Measurements from ENCODE around the gene ZG16. TPM values are rescaled to one million over a fixed set of nuclear protein-coding genes. Genes with fewer than 3 reads are reported as not detected.
A peak's percentile ranks its signal among the peaks of the same experiment; 100 is the strongest.

The ZG16 gene
- total and polyA plus RNA-seq, 9 of the 15 experiments (the other 6 are each of a cell fraction or from before 2014, with no cell fraction given): 0.04 TPM; not detected in 8

DNA sequence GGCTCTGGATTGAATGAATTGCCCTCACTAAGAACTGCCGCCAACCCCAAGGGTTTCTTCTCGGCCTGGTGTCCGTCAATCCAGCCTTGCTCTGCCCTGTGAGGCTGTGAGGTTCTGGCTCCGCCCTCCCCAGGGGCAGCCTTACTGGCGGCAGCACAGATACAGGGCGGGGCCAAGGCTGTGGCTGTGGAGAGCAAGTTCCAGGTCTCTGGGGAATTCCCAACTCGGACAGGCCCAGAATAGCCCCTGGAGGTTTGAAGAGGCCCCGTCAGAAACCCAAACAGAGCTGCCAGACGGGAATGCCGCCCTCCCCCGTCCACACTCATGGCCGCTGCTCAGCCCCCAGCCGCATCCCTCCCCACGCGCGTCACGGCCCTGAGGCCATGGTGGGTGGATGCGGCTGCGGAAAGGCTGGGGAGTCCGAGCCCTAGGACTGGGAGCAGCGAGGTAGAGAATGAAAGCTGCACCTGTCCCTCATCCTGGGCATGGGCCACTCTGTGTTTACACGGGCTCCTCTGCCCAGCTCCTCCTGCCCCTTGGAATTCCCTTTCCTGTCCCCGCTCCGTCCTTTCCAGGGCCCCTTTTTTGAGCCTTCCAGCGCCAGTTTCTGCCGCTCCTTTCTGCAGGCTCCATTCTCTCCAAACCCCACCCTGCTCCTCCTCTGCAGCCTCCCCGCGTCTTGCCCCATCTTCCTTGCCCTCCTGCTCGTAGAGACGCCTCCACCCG is 33.3 kb downstream of the ZG16 start (continued):
- TF ChIP-seq POLR2A (conservative IDR thresholded peaks at IDR 0.05) (peak; percentile 76), CCNT2 (IDR thresholded peaks at IDR 0.05; ENCODE audit: borderline replicate concordance, extremely low read depth, insufficient read length, low read depth, low read length) (peak; percentile 76), ZNF764 (CRISPR knock-in tag; IDR thresholded peaks at IDR 0.05; ENCODE audit: low read depth) (peak; percentile 24; the same call in 1 of the 2 replicates), PBX2 (CRISPR knock-in tag; IDR thresholded peaks at IDR 0.05; ENCODE audit: low read depth) (no peak), PBX2 (tag; conservative IDR thresholded peaks at IDR 0.05; ENCODE audit: low read depth) (peak; percentile 71), RBM15 (IDR thresholded peaks at IDR 0.05; ENCODE audit: insufficient read depth, low read length) (no peak), ZNF184 (CRISPR knock-in tag; IDR thresholded peaks at IDR 0.05) (no peak), SMAD4 (CRISPR knock-in tag; conservative IDR thresholded peaks at IDR 0.05) (peak; percentile 42; the same call in 1 of the 2 replicates), NFIC (IDR thresholded peaks at IDR 0.05) (peak; percentile 25; the same call in 1 of the 2 replicates), ADNP (tag; IDR thresholded peaks at IDR 0.05) (no peak), NFE2 (IDR thresholded peaks at IDR 0.05; ENCODE audit: low read depth) (no peak), KLF10 (CRISPR knock-in tag; IDR thresholded peaks at IDR 0.05) (0 out of 2 replicates have a peak, but pooled peaks have one; percentile 58), RBM34 (IDR thresholded peaks at IDR 0.05; ENCODE audit: borderline replicate concordance, insufficient read depth, low read length) (no peak), MAX (CRISPR knock-in tag; IDR thresholded peaks at IDR 0.05) (peak; percentile 56), ZFPM2 (CRISPR knock-in tag; IDR thresholded peaks at IDR 0.05) (no peak), CXXC5 (CRISPR knock-in tag; IDR thresholded peaks at IDR 0.05) (0 out of 2 replicates have a peak, but pooled peaks have one; percentile 23), HBP1 (CRISPR knock-in tag; IDR thresholded peaks at IDR 0.05) (no peak), RHOXF2B (CRISPR knock-in tag; conservative IDR thresholded peaks at IDR 0.05) (peak; percentile 91), SRSF7 (optimal IDR thresholded peaks at IDR 0.05; ENCODE audit: low read depth, low read length) (no peak)
- TF ChIP-seq, protein P1, sequence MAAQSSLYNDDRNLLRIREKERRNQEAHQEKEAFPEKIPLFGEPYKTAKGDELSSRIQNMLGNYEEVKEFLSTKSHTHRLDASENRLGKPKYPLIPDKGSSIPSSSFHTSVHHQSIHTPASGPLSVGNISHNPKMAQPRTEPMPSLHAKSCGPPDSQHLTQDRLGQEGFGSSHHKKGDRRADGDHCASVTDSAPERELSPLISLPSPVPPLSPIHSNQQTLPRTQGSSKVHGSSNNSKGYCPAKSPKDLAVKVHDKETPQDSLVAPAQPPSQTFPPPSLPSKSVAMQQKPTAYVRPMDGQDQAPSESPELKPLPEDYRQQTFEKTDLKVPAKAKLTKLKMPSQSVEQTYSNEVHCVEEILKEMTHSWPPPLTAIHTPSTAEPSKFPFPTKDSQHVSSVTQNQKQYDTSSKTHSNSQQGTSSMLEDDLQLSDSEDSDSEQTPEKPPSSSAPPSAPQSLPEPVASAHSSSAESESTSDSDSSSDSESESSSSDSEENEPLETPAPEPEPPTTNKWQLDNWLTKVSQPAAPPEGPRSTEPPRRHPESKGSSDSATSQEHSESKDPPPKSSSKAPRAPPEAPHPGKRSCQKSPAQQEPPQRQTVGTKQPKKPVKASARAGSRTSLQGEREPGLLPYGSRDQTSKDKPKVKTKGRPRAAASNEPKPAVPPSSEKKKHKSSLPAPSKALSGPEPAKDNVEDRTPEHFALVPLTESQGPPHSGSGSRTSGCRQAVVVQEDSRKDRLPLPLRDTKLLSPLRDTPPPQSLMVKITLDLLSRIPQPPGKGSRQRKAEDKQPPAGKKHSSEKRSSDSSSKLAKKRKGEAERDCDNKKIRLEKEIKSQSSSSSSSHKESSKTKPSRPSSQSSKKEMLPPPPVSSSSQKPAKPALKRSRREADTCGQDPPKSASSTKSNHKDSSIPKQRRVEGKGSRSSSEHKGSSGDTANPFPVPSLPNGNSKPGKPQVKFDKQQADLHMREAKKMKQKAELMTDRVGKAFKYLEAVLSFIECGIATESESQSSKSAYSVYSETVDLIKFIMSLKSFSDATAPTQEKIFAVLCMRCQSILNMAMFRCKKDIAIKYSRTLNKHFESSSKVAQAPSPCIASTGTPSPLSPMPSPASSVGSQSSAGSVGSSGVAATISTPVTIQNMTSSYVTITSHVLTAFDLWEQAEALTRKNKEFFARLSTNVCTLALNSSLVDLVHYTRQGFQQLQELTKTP (IDR thresholded peaks at IDR 0.05; ENCODE audit: low read depth in 1 of 2, partially characterized antibody in 2 of 2): no peak
